ENCODE measurements around the gene CLCN2. TPM values are rescaled to one million over a fixed set of nuclear protein-coding genes. Genes with fewer than 3 reads are reported as not detected.
A peak's percentile ranks its signal among the peaks of the same experiment; 100 is the strongest.

CLCN2 gene
- total RNA-seq, 1 experiment from 2014 or later: 3.3 TPM

GRCh38 chr3:184325715-184326369, 35.6 kb downstream of the CLCN2 start:
- DNase-seq (ENCODE audit: low spot score): no peak

GRCh38 chr3:184325269-184325668, 36.1 kb downstream of the CLCN2 start:
- DNase-seq (ENCODE audit: low spot score): no peak

- no peak for DNase-seq (ENCODE audit: low spot score)
Measured at GRCh38 chr3:184323696-184324095, 37.7 kb downstream of the CLCN2 start.

GRCh38 chr3:184322731-184323487, 38.5 kb downstream of the CLCN2 start:
- DNase-seq (ENCODE audit: low spot score): no peak

GRCh38 chr3:184321666-184322065, 39.7 kb downstream of the CLCN2 start:
- no peak for DNase-seq (ENCODE audit: low spot score)

GRCh38 chr3:184320104-184320445, 41.3 kb downstream of the CLCN2 start:
- peak; percentile 98 for DNase-seq (ENCODE audit: low spot score)

GRCh38 chr3:184317201-184317600, 44.2 kb downstream of the CLCN2 start:
- DNase-seq (ENCODE audit: low spot score): no peak

- no peak for DNase-seq (ENCODE audit: low spot score)
Measured at GRCh38 chr3:184316792-184317191, 44.6 kb downstream of the CLCN2 start.

GRCh38 chr3:184315871-184316661, 45.3 kb downstream of the CLCN2 start:
- no peak for DNase-seq (ENCODE audit: low spot score)

- DNase-seq (ENCODE audit: low spot score): no peak
Measured at GRCh38 chr3:184315543-184315867, 45.9 kb downstream of the CLCN2 start.

GRCh38 chr3:184314700-184315542, 46.5 kb downstream of the CLCN2 start:
- peak; percentile 73 for DNase-seq (ENCODE audit: low spot score)

- DNase-seq (ENCODE audit: low spot score): peak; percentile 92
Measured at GRCh38 chr3:184314363-184314699, 47.1 kb downstream of the CLCN2 start, which contains the start of gene EIF4G1. Gene EIF4G1 (plus strand): TSS chr3:184314606. CDS start chr3:184315797, 1,191 bp downstream.

GRCh38 chr3:184311633-184312032, 49.8 kb downstream of the CLCN2 start:
- DNase-seq (ENCODE audit: low spot score): no peak

GRCh38 chr3:184308744-184309143, 52.7 kb downstream of the CLCN2 start:
- DNase-seq (ENCODE audit: low spot score): no peak

GRCh38 chr3:184307915-184308314, 53.5 kb downstream of the CLCN2 start:
- no peak for DNase-seq (ENCODE audit: low spot score)

- DNase-seq (ENCODE audit: low spot score): no peak
Measured at GRCh38 chr3:184306341-184306972, 54.9 kb downstream of the CLCN2 start.

GRCh38 chr3:184305577-184305976, 55.8 kb downstream of the CLCN2 start:
- DNase-seq (ENCODE audit: low spot score): no peak

GRCh38 chr3:184300378-184300720, 61.1 kb downstream of the CLCN2 start:
- no peak for DNase-seq (ENCODE audit: low spot score)

- DNase-seq (ENCODE audit: low spot score): no peak
Measured at GRCh38 chr3:184299488-184300377, 61.7 kb downstream of the CLCN2 start.

GRCh38 chr3:184298759-184299487, 62.5 kb downstream of the CLCN2 start, which contains the start of gene PSMD2:
Gene PSMD2 (plus strand): TSS chr3:184299241. CDS start chr3:184299267, 26 bp downstream.
- peak; percentile 93 for DNase-seq (ENCODE audit: low spot score)

All from H4 (cell line).